ENCODE results near the gene MEIS1.

DNA sequence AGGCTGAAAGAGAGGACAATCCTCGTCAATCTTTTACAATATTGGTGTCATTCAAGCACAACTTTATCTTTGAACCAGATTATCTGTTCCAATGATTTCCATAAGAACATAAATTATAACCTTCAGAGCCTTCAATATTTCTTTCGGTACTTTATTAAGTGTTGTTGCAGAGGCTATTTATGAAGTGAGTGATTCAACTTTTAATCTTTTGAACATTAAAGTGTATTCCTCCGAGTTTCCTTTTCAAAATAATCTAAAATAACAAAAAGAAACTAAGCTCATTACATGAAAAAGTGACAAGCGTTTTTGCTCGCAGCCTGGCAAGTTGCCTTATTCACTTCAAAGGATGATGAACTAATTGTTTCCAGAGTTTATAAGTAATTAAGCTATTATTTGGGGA is 149.0 kb downstream of the MEIS1 start:
- no peak for TF ChIP-seq CTCF (conservative IDR thresholded peaks at IDR 0.05 in 1 of 2, IDR thresholded peaks at IDR 0.05 in 1 of 2; ENCODE audit: low read depth in 1 of 2, low read length in 2 of 2)
- no peak for TF ChIP-seq EZH2 (IDR thresholded peaks at IDR 0.05; ENCODE audit: low read length, missing control alignments)
